Dermis microvascular lymphatic vessel endothelial cell (primary cell): Measurements from ENCODE around the gene GRK4. TPM values are rescaled to one million over a fixed set of nuclear protein-coding genes. Genes with fewer than 3 reads are reported as not detected.
"Not testable (repeated sequence)": the region's sequence is repeated elsewhere in the genome, so short reads cannot be mapped to it uniquely, and the experiment has no call there.

Experiments
- DNase-seq, 2 donors: peaks; one replicate each; pipeline versions ENCODE4 v3.0.0 to v3.0.0-alpha.2; 2010; ENCODE audit warnings: low read depth in 2 of 2
- total RNA-seq: library from RNA; depleted of rRNA; stranded (reverse); fragments of >200 nt; gene quantifications from 2 replicates; pipeline ENCODE4 v1.2.1, GENCODE V29; 2014

Gene GRK4
- total RNA-seq, 1 donor from 2014 or later, result 2.4 TPM

GRCh38 chr4:3037957-3038461 lies 74.6 kb downstream of the GRK4 start:
- DNase-seq, result no peak

DNA sequence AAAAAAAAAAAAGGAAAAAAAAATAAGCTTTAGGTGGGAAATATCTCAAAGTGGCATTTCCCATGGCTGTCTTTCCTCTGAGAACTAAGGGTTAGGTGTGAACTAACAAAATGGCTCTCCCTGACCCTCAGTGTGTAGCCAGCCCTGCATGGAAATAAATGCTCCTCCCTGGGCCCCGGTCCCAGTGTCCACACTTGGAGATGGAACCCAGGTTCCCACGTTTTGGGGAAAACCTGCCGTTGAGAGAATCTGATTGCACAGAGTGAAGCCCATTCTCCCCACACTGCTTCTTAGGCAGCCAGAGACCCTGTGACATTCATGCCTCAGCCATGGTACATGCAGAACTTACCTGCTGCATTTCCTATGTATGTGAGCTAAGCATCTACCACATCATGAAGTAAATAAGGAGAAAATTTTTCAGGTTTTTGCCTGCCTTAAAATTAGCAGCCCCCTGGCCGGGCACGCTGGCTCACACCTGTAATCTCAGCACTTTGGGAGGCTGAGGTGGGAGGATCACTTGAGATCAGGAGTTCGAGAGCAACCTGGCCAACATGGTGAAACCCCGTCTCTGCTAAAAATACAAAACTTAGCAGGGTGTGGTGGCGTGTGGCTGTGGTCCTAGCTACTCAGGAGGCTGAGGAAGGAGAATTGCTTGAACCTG lies 76.5 kb downstream of the GRK4 start:
- DNase-seq, result no peak

DNA sequence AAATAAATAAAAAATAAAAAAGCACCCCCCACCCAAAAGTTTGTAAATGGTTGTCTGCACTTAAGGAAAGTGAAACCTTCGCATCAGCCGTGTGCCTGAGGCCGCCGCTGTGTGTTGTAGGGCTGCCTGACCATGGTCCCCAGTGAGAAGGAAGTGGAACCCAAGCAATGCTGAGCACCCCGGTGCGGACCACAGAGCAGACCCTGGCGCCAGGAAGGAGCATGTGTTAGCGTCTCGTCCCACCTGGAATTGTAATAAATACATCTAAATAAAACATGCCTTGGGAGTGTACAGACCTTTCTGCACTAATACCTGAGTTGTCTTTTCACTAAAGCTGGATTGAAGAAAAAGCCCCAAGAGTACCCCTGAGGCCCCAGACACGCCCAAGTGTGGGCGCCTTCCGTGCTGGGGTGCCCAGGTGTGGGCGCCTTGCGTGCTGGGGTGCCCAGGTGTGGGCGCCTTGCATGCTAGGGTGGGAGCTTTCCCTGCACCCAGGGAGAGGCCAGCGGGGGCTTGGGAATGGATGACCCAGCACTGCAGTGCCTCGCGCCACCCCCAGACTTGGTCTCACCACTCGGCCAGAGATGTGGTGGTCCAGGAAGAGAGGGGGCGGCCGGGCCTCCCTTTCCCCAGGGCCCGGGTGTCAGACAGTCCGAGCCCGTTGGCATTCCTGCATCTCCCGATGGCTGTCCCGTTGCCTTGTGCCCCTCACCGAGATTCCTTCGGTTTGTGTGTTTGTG lies 77.3 kb downstream of the GRK4 start:
- DNase-seq, result no peak

DNA sequence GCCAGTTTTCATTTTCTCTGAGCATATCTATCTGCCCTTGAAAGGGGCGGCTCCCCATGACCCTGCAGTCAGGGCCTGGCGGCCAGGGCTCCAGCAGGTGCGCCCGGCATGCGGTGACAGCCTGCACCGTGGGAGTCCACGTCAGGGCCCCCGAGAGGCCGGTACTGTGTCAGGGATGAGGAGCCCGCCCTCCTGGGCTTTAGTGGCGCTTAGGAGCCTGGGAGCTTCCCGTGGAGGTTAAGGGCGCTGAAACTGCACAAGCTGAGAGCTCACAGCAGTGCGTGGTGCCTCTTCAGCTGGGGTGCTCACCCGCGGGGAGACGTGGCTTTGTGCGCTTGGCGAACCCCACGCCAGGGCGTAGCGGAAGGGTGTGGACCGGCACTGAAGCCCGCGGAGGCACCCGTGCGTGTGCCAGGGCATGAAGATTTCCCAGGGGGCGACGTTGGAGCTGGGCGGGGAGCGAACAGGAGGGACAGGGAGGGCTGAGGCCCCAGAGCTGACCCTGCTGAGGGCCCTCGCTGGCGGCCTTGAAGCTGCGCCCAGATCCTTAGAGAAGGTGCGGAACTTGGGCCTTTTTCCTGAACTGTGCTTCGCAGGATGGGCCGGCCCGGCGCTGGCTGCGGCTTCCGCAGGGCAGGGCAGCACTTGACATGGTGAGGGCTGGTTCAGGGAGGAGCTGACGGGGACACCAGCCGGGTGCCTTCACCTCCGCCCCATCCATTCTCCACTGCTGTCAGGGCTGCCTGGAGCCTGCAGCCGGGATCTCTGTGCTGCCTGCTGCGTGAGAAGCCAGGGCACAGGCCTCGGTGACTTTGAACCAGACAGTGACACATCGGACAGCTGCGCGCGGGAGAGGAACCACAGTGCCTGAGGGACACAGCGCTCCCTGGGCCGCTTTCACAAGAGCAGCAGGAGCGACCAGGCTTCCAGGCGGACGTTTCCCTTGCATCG lies 78.1 kb downstream of the GRK4 start:
- DNase-seq, result peak; percentile 27 to 49

DNA sequence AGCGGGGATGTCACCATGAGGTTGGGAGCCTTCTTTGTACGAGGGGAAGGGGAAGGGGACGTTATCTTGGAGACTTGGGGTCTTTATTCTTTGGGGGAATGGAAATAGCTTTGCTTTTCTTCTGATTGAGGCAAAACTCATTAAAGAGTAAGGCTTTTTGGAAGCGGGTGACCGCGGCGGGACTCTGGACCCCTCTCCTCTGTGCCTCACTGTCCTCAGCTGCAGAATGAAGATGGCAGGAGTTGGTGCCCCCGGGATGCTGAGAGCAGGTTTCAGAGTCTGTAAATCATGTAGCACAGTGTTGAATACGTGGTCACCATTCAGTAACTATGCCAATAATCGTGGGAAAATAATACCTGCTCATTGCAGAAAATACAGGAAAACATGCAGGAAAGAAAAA lies 78.9 kb downstream of the GRK4 start:
- DNase-seq, result no peak

DNA sequence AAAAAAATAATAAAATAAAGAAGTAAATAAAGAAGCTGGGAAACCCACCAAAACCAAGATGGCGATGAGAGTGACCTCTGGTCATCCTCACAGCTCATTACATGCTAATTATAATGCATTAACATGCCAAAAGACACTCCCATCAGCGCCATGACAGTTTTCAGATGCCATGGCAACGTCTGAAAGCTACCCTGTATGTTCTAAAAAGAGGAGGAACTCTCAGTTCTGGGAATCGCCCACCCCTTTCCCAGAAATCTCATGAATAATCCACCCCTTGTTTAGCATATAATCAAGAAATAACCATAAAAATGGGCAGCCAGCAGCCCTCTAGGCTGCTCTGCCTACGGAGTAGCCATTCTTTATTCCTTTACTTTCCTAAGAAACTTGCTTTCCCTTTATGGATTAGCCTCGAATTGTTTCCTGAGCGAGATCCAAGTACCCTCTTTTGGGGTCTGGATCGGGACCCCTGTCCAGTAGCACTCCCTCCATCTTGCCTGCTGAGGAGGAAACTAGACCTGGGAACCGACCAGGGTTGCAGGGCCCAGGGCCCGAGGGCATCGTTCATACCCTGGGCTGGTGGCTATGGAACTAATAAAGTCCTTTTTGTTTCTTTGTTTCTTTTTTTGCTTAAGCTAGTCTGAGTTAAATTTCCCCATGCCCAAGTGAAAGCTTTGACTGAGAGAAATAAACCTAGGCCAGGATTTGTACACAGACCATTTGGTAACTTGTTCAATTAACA lies 80.1 kb downstream of the GRK4 start:
- no peak for DNase-seq

DNA sequence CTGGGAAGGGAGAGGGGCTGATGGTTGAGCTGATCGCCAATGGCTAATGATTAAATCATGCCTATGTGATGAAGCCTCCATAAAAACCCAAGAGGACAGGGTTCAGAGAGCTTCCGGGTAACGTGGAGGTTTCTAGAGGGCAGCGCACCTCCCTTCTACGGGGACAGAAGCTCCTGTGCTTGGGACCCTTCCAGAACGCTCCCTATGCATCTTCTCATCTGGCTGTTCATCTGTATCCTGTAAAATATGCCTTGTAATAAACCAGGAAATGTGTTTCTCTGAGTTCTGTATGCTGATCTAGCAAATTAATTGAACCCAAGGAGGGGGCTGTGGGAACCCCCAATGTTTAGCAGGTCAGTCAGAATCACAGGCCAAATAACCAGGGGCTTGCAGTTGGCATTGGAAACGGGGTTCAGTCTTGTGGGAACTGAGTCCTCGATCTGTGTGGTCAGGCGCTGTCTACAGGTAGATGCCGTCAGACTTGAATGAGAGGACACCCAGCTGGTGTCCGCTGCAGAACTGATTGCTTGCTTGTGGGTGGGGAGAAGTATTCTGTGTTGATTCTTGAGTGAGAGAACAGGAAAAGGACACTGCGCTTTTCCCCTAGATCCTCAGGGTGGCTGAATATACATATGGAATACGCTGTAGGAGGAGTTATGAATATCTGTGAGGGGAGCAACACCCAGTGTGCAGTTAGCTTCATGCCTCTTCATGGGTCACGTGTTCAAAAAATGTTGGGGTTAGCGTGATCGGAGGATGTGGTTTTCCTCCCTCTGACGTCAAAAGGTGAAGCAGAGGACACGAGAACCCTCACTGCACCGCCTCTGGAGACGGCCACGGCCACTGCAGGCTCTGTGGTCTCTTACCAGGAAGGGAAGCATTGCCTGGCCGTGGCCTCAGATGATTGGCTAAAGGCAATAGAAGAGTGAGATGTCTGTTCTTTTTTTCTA lies 81.8 kb downstream of the GRK4 start:
- DNase-seq, result no peak

DNA sequence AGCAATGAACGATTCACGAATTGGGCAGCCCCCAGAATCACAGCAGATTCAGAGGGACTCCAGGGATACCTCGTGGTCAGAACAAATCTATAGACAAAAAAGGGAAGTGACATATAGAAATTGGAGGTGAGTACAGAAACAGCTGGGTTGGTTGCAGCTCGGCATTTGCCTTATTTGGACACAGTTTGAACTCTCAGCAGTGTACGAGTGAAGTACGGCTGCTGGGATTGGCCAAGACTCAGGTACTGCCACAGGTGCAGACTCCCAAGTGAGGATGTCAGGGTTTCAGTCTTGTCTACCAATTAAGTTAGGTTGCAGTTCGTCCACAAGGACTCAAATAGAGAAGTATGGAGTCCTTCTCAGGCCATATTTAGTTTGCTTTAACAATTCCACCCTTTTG lies 82.8 kb downstream of the GRK4 start:
- no peak for DNase-seq

DNA sequence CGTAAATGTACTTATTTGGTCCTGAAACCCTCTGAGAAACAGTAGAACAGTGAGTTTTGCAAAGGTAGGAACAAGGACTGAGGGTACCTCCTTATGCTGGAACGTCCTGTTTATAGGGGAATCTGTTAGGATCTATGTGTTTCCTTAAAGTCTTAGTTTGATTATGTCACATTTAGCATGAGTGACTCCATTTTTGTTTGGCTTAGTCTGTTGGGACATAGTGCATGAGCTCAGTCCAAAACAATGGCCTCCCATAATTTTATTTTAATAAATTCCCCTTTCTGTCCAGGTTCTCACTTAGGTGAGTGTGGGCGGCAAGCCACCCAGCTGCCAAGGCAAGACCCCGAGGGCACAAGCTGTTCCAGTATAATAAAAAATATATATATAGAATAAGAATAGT lies 83.3 kb downstream of the GRK4 start:
- no peak for DNase-seq

DNA sequence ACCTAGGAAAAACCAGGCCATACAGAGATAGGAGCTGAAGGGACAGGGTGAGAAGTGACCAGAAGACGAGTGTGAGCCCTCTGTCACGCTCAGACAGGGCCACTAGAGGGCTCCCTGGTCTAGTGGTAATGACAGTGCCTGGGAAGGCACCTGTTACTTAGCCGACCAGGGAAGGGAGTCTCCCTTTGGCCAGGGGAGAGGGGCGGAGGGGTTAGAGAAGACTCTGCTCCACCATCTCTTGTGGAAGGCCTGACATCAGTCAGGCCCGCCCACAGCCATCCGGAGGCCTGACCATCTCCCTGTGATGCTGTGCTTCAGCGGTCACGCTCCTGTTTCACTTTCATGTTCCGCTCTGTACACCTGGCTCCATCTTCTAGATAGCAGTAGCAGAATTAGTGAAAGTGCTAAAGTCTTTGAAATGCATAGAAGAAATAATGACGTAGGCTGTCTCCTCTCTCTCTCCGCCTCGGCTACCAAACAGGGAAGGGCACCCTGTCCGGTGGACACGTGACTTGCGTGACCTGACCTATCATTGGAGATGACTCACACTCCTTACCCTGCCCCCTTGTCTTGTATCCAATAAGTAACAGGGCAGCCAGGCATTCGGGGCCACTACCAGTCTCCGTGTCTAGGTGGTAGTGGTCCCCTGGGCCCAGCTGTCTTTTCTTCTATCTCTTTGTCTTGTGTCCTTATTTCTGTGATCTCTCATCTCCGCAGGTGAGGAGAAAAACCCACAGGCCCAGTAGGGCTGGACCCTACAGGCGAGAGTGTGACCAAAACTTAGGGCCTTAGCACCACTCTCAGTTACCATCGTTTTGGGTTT lies 84.3 kb downstream of the GRK4 start:
- DNase-seq, result peak; percentile 27 to 63

DNA sequence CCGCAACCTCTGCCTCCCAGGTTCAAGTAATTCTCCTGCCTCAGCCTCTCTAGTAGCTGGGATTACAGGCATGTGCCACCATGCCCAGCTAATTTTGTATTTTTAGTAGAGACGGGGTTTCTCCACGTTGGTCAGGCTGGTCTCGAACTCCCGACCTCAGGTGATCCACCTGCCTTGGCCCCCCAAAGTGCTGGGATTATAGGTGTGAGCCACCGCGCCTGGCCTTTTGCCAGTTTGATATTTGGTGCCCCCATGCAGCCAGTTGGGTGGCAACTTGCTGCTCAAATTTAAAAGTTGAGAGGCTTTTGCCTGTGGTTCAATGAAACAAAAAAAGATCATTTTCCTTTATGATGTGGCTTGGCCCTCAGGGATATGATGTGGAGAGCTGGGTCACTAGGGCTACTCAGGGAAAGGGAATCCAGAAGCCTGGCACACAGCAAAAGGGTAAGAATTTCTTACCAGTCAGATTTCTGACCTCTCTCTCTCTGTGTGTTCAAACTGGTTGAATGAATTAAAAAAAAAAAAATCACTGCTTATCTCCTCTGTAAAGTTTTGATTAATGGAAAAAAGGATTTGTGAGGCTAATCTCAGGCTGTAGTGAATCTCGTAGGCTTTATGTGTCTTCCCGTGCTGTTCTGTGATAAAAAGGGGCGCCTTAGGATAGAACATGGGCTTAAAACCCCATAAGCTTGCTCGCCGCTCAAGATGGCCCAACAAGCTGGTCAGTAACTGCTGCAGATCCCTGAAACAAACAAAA lies 87.9 kb downstream of the GRK4 start:
- not testable (repeated sequence) for DNase-seq

GRCh38 chr4:3054169-3054759 lies 90.9 kb downstream of the GRK4 start:
- no peak for DNase-seq

- DNase-seq, result no peak
These were observed 96.6 kb downstream of the GRK4 start for GRCh38 chr4:3059943-3060342.

DNA sequence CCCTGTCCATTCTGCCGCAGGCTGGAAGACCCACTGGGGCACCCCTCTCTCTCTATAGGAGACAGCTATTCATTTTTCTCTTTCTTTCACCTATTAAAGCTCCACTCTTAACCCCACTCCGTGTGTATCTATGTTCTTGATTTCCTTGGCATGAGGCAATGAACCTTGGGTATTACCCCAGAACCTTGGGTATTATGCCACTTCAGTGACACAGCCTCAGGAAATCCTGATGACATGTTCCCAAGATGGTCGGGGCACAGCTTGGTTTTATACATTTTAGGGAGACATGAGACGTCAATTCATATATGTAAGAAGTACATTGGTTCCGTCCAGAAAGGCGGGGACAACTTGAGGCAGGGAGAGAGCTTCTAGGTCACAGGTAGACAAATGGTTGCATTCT lies 97.6 kb downstream of the GRK4 start:
- DNase-seq, result no peak

GRCh38 chr4:3062471-3062870 lies 99.1 kb downstream of the GRK4 start:
- DNase-seq, result no peak

DNA sequence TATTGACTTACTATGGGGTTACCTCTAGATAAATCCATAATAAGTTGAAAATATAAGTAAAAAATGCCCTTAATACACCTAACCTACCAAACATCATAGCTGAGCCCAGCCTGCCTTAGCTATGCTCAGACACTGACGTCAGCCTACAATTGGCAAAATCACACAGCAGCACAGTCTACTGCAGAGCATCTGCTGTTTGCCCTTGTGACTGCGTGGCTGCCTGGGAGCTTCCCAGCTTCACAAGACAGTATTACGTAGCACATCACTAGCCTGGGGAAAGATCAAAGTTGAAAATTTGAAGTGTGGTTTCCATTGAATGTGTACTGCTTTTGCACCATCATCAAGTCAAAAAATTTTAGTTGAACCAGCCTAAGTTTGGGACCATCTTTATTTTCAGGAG lies 102.2 kb downstream of the GRK4 start:
- DNase-seq, result no peak

DNA sequence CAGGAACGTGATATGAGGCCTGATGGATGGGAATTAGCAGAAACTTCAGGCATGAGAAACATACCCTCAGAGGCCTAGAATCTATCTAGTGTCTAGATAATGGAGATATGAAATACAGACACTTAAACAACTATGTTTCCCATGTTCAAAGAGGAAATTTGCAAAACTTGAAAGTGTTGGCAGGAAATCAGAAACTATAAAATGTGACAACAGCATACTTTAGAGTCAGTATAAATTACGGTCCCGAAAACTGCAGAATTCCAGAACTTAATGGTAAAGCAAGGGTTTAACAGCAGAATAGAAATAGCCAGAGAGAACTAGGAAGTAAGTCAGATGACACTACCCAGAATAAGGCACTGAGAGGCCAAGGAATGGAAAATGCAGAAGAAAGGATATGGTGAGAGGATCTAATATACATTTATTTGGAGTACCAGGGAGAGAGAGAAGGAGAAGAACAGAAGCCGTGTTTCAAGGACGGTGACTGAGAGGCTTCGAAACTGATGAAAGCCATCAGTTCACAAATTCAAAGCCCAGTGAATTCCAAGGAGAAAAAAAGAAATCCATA lies 103.5 kb downstream of the GRK4 start:
- no peak for DNase-seq
